MCF 10A (cell line): ENCODE data around the gene DTD1. TPM values are rescaled to one million over a fixed set of nuclear protein-coding genes. Genes with fewer than 3 reads are reported as not detected.

Source experiments
- BruUV-seq: library from RNA; stranded (reverse); fragments of 400-500 nt; replicated peaks from 2 replicates; lab custom pipeline; 2021; lab: Mats Ljungman, UMichigan
- CTCF ChIA-PET: fragments of 300-600 bp; sonication (Branson Sonifier 250); formaldehyde crosslinking; extraction: SDS; loops from one replicate; lab custom pipeline; 2021; ENCODE audit warnings: antibody characterized with exemption, inconsistent platforms; lab: Yijun Ruan, JAX
- POLR2A ChIA-PET: fragments of 300-600, 350-650 bp; sonication (Branson Sonifier 250); formaldehyde crosslinking; extraction: SDS; loops from one replicate; lab custom pipeline; 2020; ENCODE audit warnings: antibody characterized with exemption, inconsistent platforms; lab: Yijun Ruan, JAX
- DNase-seq: peaks from one replicate; pipeline ENCODE4 v3.0.0-alpha.2; 2018; ENCODE audit not compliant: unreplicated experiment
- H3K27ac Mint-ChIP-seq: one replicate; pipeline ENCODE4 v1.8.0; 2022; ENCODE audit warnings: mild to moderate bottlenecking, low read depth, mixed read lengths; ENCODE audit not compliant: unreplicated experiment
- H3K27me3 Mint-ChIP-seq: one replicate; pipeline ENCODE4 v1.8.0; 2022; ENCODE audit warnings: mixed read lengths; ENCODE audit not compliant: insufficient read depth, unreplicated experiment
- H3K36me3 Mint-ChIP-seq: one replicate; pipeline ENCODE4 v1.8.0; 2022; ENCODE audit warnings: mild to moderate bottlenecking, moderate library complexity, mixed read lengths; ENCODE audit not compliant: insufficient read depth, unreplicated experiment
- H3K4me1 Mint-ChIP-seq: one replicate; pipeline ENCODE4 v1.8.0; 2022; ENCODE audit warnings: mixed read lengths; ENCODE audit not compliant: insufficient read depth, unreplicated experiment
- H3K4me3 Mint-ChIP-seq: one replicate; pipeline ENCODE4 v1.8.0; 2022; ENCODE audit warnings: mild to moderate bottlenecking, moderate library complexity, mixed read lengths; ENCODE audit not compliant: unreplicated experiment
- H3K9me3 Mint-ChIP-seq: one replicate; pipeline ENCODE4 v1.8.0; 2022; ENCODE audit warnings: mixed read lengths; ENCODE audit not compliant: unreplicated experiment
- intact Hi-C: fragments of 100-400 bp; cut with micrococcal nuclease; formaldehyde crosslinking; loops from 2 replicates; pipeline ENCODE4 v1.14.1; 2022
- total RNA-seq: library from RNA; stranded (reverse); gene quantifications from 2 replicates; pipeline ENCODE4 v1.2.3, GENCODE V29; 2022
- TF ChIP-seq, protein P1 (sequence below): fragments of 200-600 bp; IDR thresholded peaks from one replicate; pipeline ENCODE4 v1.8.0; 2022; ENCODE audit warnings: antibody characterized with exemption, mild to moderate bottlenecking; ENCODE audit not compliant: unreplicated experiment

DTD1 gene
- total RNA-seq, 1 experiment from 2014 or later, result 101 TPM

DNA sequence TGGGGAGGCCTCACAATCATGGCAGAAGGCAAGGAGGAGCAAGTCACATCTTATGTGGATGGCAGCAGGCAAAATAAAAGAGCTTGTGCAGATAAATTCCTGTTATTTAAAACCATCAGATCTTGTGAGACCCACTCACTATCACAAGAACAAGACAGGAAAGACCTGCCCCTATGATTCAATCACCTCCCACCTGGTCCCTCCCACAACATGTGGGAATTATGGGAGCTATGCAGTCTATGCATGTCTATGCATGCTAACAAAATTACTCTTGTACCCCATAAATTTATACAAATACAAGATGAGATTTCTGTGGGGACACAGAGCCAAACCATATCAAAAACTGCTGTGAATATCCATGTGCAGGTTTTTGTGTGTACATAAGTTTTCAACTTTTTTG, 200.2 kb downstream of the DTD1 start:
- ChIA-PET POLR2A (interaction anchor here (0.6 kb wide), 1 partner anchor 24 kb away, joined by 3 read pairs; no protein-coding TSS in a partner anchor), CTCF (interaction anchor here (0.6 to 0.7 kb wide), 2 partner anchors 156 to 401 kb away, joined by 4 read pairs; no protein-coding TSS in a partner anchor)
- TF ChIP-seq, protein P1, sequence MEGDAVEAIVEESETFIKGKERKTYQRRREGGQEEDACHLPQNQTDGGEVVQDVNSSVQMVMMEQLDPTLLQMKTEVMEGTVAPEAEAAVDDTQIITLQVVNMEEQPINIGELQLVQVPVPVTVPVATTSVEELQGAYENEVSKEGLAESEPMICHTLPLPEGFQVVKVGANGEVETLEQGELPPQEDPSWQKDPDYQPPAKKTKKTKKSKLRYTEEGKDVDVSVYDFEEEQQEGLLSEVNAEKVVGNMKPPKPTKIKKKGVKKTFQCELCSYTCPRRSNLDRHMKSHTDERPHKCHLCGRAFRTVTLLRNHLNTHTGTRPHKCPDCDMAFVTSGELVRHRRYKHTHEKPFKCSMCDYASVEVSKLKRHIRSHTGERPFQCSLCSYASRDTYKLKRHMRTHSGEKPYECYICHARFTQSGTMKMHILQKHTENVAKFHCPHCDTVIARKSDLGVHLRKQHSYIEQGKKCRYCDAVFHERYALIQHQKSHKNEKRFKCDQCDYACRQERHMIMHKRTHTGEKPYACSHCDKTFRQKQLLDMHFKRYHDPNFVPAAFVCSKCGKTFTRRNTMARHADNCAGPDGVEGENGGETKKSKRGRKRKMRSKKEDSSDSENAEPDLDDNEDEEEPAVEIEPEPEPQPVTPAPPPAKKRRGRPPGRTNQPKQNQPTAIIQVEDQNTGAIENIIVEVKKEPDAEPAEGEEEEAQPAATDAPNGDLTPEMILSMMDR, result no peak
- Mint-ChIP-seq H3K27ac (no peak overlapping the region), H3K4me1 (no peaks in the 10 kb centered on the region), H3K27me3 (no peaks in the 10 kb centered on the region), H3K36me3 (no peaks in the 10 kb centered on the region), H3K9me3 (no peaks in the 10 kb centered on the region), H3K4me3 (no peak overlapping the region)
- BruUV-seq, result no TSS peak
- intact Hi-C loops, result no loop called here
- DNase-seq, result no peak

DNA sequence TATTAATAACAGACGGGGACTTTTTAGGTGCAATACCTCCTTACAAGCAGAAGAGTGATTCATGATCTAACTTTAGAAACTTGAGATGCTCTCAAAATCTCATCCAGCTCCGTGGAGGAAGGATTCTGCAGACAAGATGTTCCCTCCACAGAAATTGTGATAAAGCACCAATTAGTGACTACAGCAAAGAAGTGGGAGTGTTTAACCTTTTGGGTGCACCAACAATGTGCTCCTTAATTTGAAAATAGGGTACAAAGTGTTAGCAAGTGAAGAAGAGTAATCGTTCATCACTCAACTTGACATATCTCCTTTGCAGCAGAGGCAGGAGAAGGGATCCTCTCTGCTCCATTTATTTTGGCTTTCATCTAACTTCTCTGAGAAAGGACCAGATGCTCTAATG, 202.9 kb downstream of the DTD1 start:
- Mint-ChIP-seq H3K4me1 (no peaks in the 10 kb centered on the region), H3K4me3 (no peak overlapping the region)
- intact Hi-C loops, result no loop called here

DNA sequence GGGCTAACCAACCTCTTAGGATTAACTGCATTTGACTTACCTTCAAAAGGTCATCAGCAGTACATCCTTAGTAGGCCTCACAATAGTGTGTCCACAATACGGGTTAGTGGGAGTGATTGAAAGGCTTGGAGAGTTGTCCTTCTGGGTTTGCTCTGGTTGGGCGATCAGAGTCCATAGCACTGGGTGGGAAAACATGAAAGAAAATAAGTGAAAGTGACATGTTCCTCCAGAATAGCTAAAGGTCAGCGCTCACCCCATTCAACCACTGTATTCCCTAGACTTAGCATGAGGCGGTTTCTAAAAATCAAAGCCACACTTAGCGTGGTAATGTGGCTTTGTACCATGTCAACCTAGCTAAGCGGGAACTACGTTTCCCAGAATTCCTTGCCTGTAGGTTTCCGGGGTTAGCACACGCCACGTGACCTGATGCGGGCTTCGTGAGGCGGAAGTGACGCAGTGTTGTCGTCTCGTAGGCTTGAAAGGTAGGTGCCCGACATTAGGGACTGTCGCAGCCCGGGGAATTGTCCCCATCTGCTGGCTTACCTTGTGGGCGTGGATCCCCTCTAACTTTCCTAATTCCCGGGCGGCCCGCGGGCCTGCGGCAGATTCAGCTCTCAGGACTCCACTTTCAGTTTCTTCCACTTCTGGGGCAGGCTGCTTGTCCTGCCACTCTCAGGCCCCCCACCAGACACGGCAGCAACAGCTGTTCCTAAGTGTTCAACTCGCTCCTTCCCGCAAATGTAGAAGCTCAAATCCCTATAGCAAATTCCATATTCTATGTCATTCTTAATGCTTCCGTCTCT, 206.0 kb downstream of the DTD1 start:
- CTCF ChIA-PET, result interaction anchor here (0.6 to 1.4 kb wide), 8 partner anchors 9 to 212 kb away, joined by 3 to 4 read pairs (median 3); no protein-coding TSS in a partner anchor
- peak; percentile 89 for DNase-seq
- intact Hi-C loops, result loop anchor here (1.0 kb wide), 1 partner anchor 162 kb away; no protein-coding TSS in a partner anchor
- Mint-ChIP-seq H3K27me3 (no peaks in the 10 kb centered on the region), H3K27ac (peak overlapping the region; percentile 99), H3K9me3 (no peaks in the 10 kb centered on the region), H3K4me1 (no peaks in the 10 kb centered on the region), H3K36me3 (no peaks in the 10 kb centered on the region), H3K4me3 (peak overlapping the region; percentile 97)
- POLR2A ChIA-PET, result interaction anchor here (0.6 to 1.3 kb wide), 9 partner anchors 9 to 1259 kb away, joined by 3 to 10 read pairs (median 3); partner anchors contain the start of gene RBBP9
- BruUV-seq, result no TSS peak
- TF ChIP-seq, protein P1, result no peak

More for the DNA sequence above, 202.9 kb downstream of the DTD1 start:
- ChIA-PET CTCF (interaction anchor here (0.9 to 1.5 kb wide), 2 partner anchors 11 to 158 kb away, joined by 3 to 6 read pairs; no protein-coding TSS in a partner anchor), POLR2A (interaction anchor here (1.1 kb wide), 1 partner anchor 55 kb away, joined by 3 read pairs; no protein-coding TSS in a partner anchor)
- DNase-seq, result no peak
- H3K27ac Mint-ChIP-seq, result no peak overlapping the region
- TF ChIP-seq, protein P1, result no peak
- no peaks in the 10 kb centered on the region for H3K27me3 Mint-ChIP-seq
- no peaks in the 10 kb centered on the region for H3K9me3 Mint-ChIP-seq
- no peaks in the 10 kb centered on the region for H3K36me3 Mint-ChIP-seq
- BruUV-seq, result no TSS peak

DNA sequence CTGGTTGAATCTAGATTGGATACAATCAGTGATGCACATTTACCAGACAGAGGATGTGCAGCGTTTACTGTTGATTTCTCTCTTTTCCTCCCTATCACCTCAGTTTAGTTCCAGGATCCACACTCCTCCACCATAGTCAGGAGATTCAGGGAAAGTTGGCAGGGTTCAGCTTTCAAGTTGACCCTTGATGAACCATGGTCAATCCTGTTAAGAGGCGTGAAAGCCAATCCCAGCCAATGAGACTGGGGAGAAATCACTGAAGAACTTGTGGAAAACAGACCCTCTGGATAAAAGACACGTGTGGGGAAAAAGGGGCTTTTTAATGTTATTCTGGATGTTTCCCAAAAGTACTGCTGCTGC, 206.6 kb downstream of the DTD1 start:
- no peaks in the 10 kb centered on the region for H3K4me1 Mint-ChIP-seq

More for the DNA sequence above, 206.6 kb downstream of the DTD1 start:
- peak overlapping the region; percentile 99 for H3K27ac Mint-ChIP-seq
- TF ChIP-seq, protein P1, result no peak
- H3K36me3 Mint-ChIP-seq, result no peaks in the 10 kb centered on the region
- TSS peak; percentile 80 for BruUV-seq
- no peak for DNase-seq
- POLR2A ChIA-PET, result interaction anchor here (0.6 to 1.3 kb wide), 7 partner anchors 8 to 1258 kb away, joined by 3 to 10 read pairs (median 3); partner anchors contain the start of gene RBBP9
- intact Hi-C loops, result loop anchor here (1.0 kb wide), 1 partner anchor 162 kb away; no protein-coding TSS in a partner anchor
- CTCF ChIA-PET, result interaction anchor here (0.6 to 1.4 kb wide), 7 partner anchors 9 to 187 kb away, joined by 3 to 4 read pairs (median 3); no protein-coding TSS in a partner anchor
- H3K27me3 Mint-ChIP-seq, result no peaks in the 10 kb centered on the region
- no peaks in the 10 kb centered on the region for H3K9me3 Mint-ChIP-seq
- H3K4me3 Mint-ChIP-seq, result peak overlapping the region; percentile 97
